ENCODE results near the gene CXXC5. TPM values are rescaled to one million over a fixed set of nuclear protein-coding genes. Genes with fewer than 3 reads are reported as not detected.

Gene CXXC5
- polyA plus RNA-seq, 1 donor from 2014 or later = 24.4 TPM

GRCh38 chr5:139668924-139669661 lies 20.9 kb downstream of the CXXC5 start:
- Histone ChIP-seq H3K27ac (ENCODE audit: low read length) (no peak overlapping the region), H3K4me2 (ENCODE audit: low read length) (no peak overlapping the region), H3K4me3 (ENCODE audit: low read length) (no peak overlapping the region), H4K20me1 (ENCODE audit: insufficient read depth) (no peaks in the 10 kb centered on the region), H3K9ac (ENCODE audit: low read length) (peak overlapping the region; percentile 26), H3K79me2 (replicated peaks; ENCODE audit: insufficient read depth, low read length) (peaks cover 17% of the 10 kb centered on the region), H3F3A (ENCODE audit: insufficient read depth, low read length, poor library complexity, severe bottlenecking) (no peaks in the 10 kb centered on the region), H2AFZ (ENCODE audit: low read depth, low read length) (no peak overlapping the region), H3K9me3 (ENCODE audit: low read length) (no peaks in the 10 kb centered on the region), H3K36me3 (ENCODE audit: insufficient read depth, low read length) (no peaks in the 10 kb centered on the region), H3K27me3 (ENCODE audit: insufficient read depth, low read depth, low read length) (no peaks in the 10 kb centered on the region), H3K9me2 (ENCODE audit: insufficient read depth, low read length) (no peaks in the 10 kb centered on the region)
- no peak for TF ChIP-seq EZH2 (IDR thresholded peaks at IDR 0.05; ENCODE audit: borderline replicate concordance, insufficient read depth, low read length, poor library complexity, severe bottlenecking)

GRCh38 chr5:139669662-139670368 lies 21.7 kb downstream of the CXXC5 start:
- TF ChIP-seq REST (IDR thresholded peaks at IDR 0.05; ENCODE audit: borderline replicate concordance) = no peak
- no peak for TF ChIP-seq TAF1 (IDR thresholded peaks at IDR 0.05; ENCODE audit: low read depth)
- TF ChIP-seq MXI1 (conservative IDR thresholded peaks at IDR 0.05; ENCODE audit: poor library complexity, severe bottlenecking) = no peak
- TF ChIP-seq POLR2AphosphoS5 (IDR thresholded peaks at IDR 0.05) = no peak
- TF ChIP-seq RAD21 (conservative IDR thresholded peaks at IDR 0.05) = no peak
- TF ChIP-seq EP300 (conservative IDR thresholded peaks at IDR 0.05; ENCODE audit: poor library complexity, severe bottlenecking) = no peak
- TF ChIP-seq EZH2 (IDR thresholded peaks at IDR 0.05; ENCODE audit: borderline replicate concordance, insufficient read depth, low read length, poor library complexity, severe bottlenecking) = no peak
- TF ChIP-seq CTCF (IDR thresholded peaks at IDR 0.05; ENCODE audit: poor library complexity, severe bottlenecking) = no peak
- no peak for TF ChIP-seq SMC3 (conservative IDR thresholded peaks at IDR 0.05; ENCODE audit: poor library complexity)
- Histone ChIP-seq H3K4me2 (ENCODE audit: low read length) (no peak overlapping the region), H3K9ac (ENCODE audit: low read length) (peak overlapping the region; percentile 26), H3F3A (ENCODE audit: insufficient read depth, low read length, poor library complexity, severe bottlenecking) (no peaks in the 10 kb centered on the region), H3K27ac (ENCODE audit: low read length) (peak overlapping the region; percentile 34), H3K9me3 (ENCODE audit: low read length) (no peaks in the 10 kb centered on the region), H3K27me3 (ENCODE audit: insufficient read depth, low read depth, low read length) (no peaks in the 10 kb centered on the region), H3K9me2 (ENCODE audit: insufficient read depth, low read length) (no peaks in the 10 kb centered on the region), H3K4me3 (ENCODE audit: low read length) (no peak overlapping the region), H3K36me3 (ENCODE audit: insufficient read depth, low read length) (no peaks in the 10 kb centered on the region), H4K20me1 (ENCODE audit: insufficient read depth) (no peaks in the 10 kb centered on the region), H2AFZ (ENCODE audit: low read depth, low read length) (no peak overlapping the region), H3K79me2 (replicated peaks; ENCODE audit: insufficient read depth, low read length) (peaks cover 17% of the 10 kb centered on the region)

All from neural cell (in vitro differentiated cells).